Activated CD8-positive, alpha-beta T cell treated with anti-CD3 and anti-CD28 coated beads for 36 hours (primary cell): ENCODE results near the gene STARD7. TPM values are rescaled to one million over a fixed set of nuclear protein-coding genes. Genes with fewer than 3 reads are reported as not detected.
A peak's percentile ranks its signal among the peaks of the same experiment; 100 is the strongest.
"Not testable (repeated sequence)": the region's sequence is repeated elsewhere in the genome, so short reads cannot be mapped to it uniquely, and the experiment has no call there.

Experiments
- ATAC-seq: fragments of 200-7000 bp; cut with Tn5 transposase; one replicate; pipeline ENCODE4 v1.10.0; 2021; ENCODE audit warnings: mild to moderate bottlenecking, moderate library complexity
- CTCF ChIA-PET: fragments of 350-600 bp; sonication (Branson Sonifier 250); formaldehyde crosslinking; loops from one replicate; lab custom pipeline; 2021; ENCODE audit warnings: antibody characterized with exemption; lab: Charles Lee
- POLR2A ChIA-PET: fragments of 350-600 bp; sonication (Branson Sonifier 250); formaldehyde crosslinking; loops from one replicate; lab custom pipeline; 2021; ENCODE audit warnings: antibody characterized with exemption; lab: Charles Lee
- DNase-seq: peaks from one replicate; pipeline ENCODE4 v3.0.0-alpha.2; 2020
- H3K27ac Mint-ChIP-seq: one replicate; pipeline ENCODE4 v1.8.0; 2021; ENCODE audit warnings: mild to moderate bottlenecking, mixed read lengths
- H3K27me3 Mint-ChIP-seq: one replicate; pipeline ENCODE4 v1.8.0; 2021; ENCODE audit warnings: mixed read lengths
- H3K36me3 Mint-ChIP-seq: one replicate; pipeline ENCODE4 v1.8.0; 2021; ENCODE audit warnings: low read depth, mixed read lengths
- H3K4me1 Mint-ChIP-seq: one replicate; pipeline ENCODE4 v1.8.0; 2021; ENCODE audit warnings: low read depth, mixed read lengths
- H3K4me3 Mint-ChIP-seq: one replicate; pipeline ENCODE4 v1.8.0; 2021; ENCODE audit warnings: mild to moderate bottlenecking, moderate library complexity, mixed read lengths
- H3K9me3 Mint-ChIP-seq: one replicate; pipeline ENCODE4 v1.8.0; 2021; ENCODE audit warnings: mixed read lengths
- CTCF ChIP-seq: fragments of 200-600 bp; IDR thresholded peaks from one replicate; pipeline ENCODE4 v1.8.0; 2022; ENCODE audit warnings: antibody characterized with exemption, mild to moderate bottlenecking
- intact Hi-C: fragments of 100-400 bp; cut with micrococcal nuclease; formaldehyde crosslinking; loops from one replicate; pipeline ENCODE4 v1.10.0; 2022
- total RNA-seq, 2 experiments: library from RNA; stranded (reverse); gene quantifications; one replicate each; pipeline ENCODE4 v1.2.3, GENCODE V29; 2021

The STARD7 gene
- total RNA-seq, 2 experiments from 2014 or later, result 145 to 149 TPM

- ChIA-PET POLR2A (interaction anchor here (0.6 to 14.8 kb wide), 10 partner anchors 8 to 570 kb away, joined by 3 to 690 read pairs (median 15); partner anchors contain the start of genes ANKRD36C, CIAO1 and STARD7), CTCF (interaction anchor here (1.5 to 14.1 kb wide), 6 partner anchors 18 to 152 kb away, joined by 3 to 540 read pairs (median 8); partner anchors contain the start of gene ANKRD36C)
- Mint-ChIP-seq H3K27ac (peak overlapping the region; percentile 94), H3K36me3 (peaks cover 34% of the 10 kb centered on the region), H3K27me3 (no peaks in the 10 kb centered on the region), H3K4me1 (peaks cover 47% of the 10 kb centered on the region), H3K9me3 (no peaks in the 10 kb centered on the region), H3K4me3 (peak overlapping the region; percentile 98)
- TF ChIP-seq CTCF, result no peak
- intact Hi-C loops, result loop anchor here (10.0 kb wide), 2 partner anchors 180 to 390 kb away; partner anchors contain the start of genes ARID5A and ITPRIPL1
- ATAC-seq (no peak), DNase-seq (peak; percentile 54)
These were observed 64.1 kb downstream of the STARD7 start for GRCh38 chr2:96144481-96145035.

GRCh38 chr2:96143848-96144480, 64.7 kb downstream of the STARD7 start:
- intact Hi-C loops, result loop anchor here (10.0 kb wide), 2 partner anchors 181 to 391 kb away; partner anchors contain the start of genes ARID5A and ITPRIPL1
- peaks cover 46% of the 10 kb centered on the region for H3K4me1 Mint-ChIP-seq
- no peaks in the 10 kb centered on the region for H3K27me3 Mint-ChIP-seq
- H3K27ac Mint-ChIP-seq, result peak overlapping the region; percentile 94
- peak; percentile 48 for TF ChIP-seq CTCF
- ChIA-PET POLR2A (interaction anchor here (0.8 to 14.8 kb wide), 11 partner anchors 12 to 152 kb away, joined by 3 to 690 read pairs (median 13); partner anchors contain the start of genes ADRA2B, ANKRD36C, CIAO1 and STARD7), CTCF (interaction anchor here (1.5 to 14.1 kb wide), 7 partner anchors 15 to 152 kb away, joined by 3 to 540 read pairs (median 9); partner anchors contain the start of genes ADRA2B and ANKRD36C)
- ATAC-seq, result no peak
- peaks cover 34% of the 10 kb centered on the region for H3K36me3 Mint-ChIP-seq
- no peaks in the 10 kb centered on the region for H3K9me3 Mint-ChIP-seq
- H3K4me3 Mint-ChIP-seq, result peak overlapping the region; percentile 98
- peak; percentile 50 for DNase-seq

GRCh38 chr2:96143231-96143847, 65.3 kb downstream of the STARD7 start:
- ChIA-PET POLR2A (interaction anchor here (0.6 to 14.8 kb wide), 15 partner anchors 11 to 193 kb away, joined by 3 to 690 read pairs (median 9); partner anchors contain the start of genes ADRA2B, ANKRD36C, CIAO1 and NCAPH), CTCF (interaction anchor here (1.0 to 14.1 kb wide), 10 partner anchors 14 to 151 kb away, joined by 3 to 540 read pairs (median 8); partner anchors contain the start of genes ADRA2B and ANKRD36C)
- Mint-ChIP-seq H3K27ac (peak overlapping the region; percentile 94), H3K36me3 (peaks cover 34% of the 10 kb centered on the region), H3K27me3 (no peaks in the 10 kb centered on the region), H3K4me1 (peaks cover 45% of the 10 kb centered on the region), H3K4me3 (peak overlapping the region; percentile 98), H3K9me3 (no peaks in the 10 kb centered on the region)
- no peak for TF ChIP-seq CTCF
- intact Hi-C loops, result loop anchor here (10.0 kb wide), 2 partner anchors 181 to 391 kb away; partner anchors contain the start of genes ARID5A and ITPRIPL1
- ATAC-seq (no peak), DNase-seq (peak; percentile 76)

GRCh38 chr2:96142217-96143113, 66.2 kb downstream of the STARD7 start:
- Mint-ChIP-seq H3K27ac (peak overlapping the region; percentile 94), H3K27me3 (no peaks in the 10 kb centered on the region), H3K4me3 (peak overlapping the region; percentile 98), H3K9me3 (no peaks in the 10 kb centered on the region), H3K4me1 (peaks cover 40% of the 10 kb centered on the region), H3K36me3 (peaks cover 34% of the 10 kb centered on the region)
- DNase-seq (peak; percentile 95), ATAC-seq (peak; percentile 21)
- intact Hi-C loops, result loop anchor here (10.0 kb wide), 2 partner anchors 182 to 392 kb away; partner anchors contain the start of genes ARID5A and ITPRIPL1
- peak; percentile 71 for TF ChIP-seq CTCF
- POLR2A ChIA-PET, result interaction anchor here (0.6 to 14.8 kb wide), 17 partner anchors 10 to 194 kb away, joined by 3 to 690 read pairs (median 6); partner anchors contain the start of genes ADRA2B, CIAO1, NCAPH and STARD7
- CTCF ChIA-PET, result interaction anchor here (0.6 to 14.1 kb wide), 22 partner anchors 8 to 150 kb away, joined by 3 to 540 read pairs (median 5); partner anchors contain the start of genes ADRA2B and ANKRD36C

GRCh38 chr2:96141624-96141967, 67.0 kb downstream of the STARD7 start:
- ChIA-PET CTCF (interaction anchor here (0.7 to 14.1 kb wide), 14 partner anchors 10 to 149 kb away, joined by 3 to 540 read pairs (median 8); partner anchors contain the start of genes ADRA2B and ANKRD36C), POLR2A (interaction anchor here (1.1 to 14.8 kb wide), 8 partner anchors 10 to 126 kb away, joined by 3 to 690 read pairs (median 22); partner anchors contain the start of genes CIAO1 and STARD7)
- not testable (repeated sequence) for ATAC-seq, DNase-seq, H3K9me3 Mint-ChIP-seq, H3K27me3 Mint-ChIP-seq
- Mint-ChIP-seq H3K36me3 (peaks cover 34% of the 10 kb centered on the region), H3K4me1 (peaks cover 31% of the 10 kb centered on the region), H3K4me3 (peak overlapping the region; percentile 98), H3K27ac (peak overlapping the region; percentile 94)
- intact Hi-C loops, result loop anchor here (10.0 kb wide), 2 partner anchors 183 to 393 kb away; partner anchors contain the start of genes ARID5A and ITPRIPL1
